HepG2 (cell line): ENCODE measurements around the gene CDH22. TPM values are rescaled to one million over a fixed set of nuclear protein-coding genes. Genes with fewer than 3 reads are reported as not detected.

Experiments used
- ATAC-seq: fragments of 200-7000 bp; cut with Tn5 transposase; 3 replicates; pipeline ENCODE4 v1.9.1; 2020; ENCODE audit warnings: mild to moderate bottlenecking, moderate library complexity
- BruUV-seq: library from RNA; stranded (reverse); fragments of 400-500 nt; replicated peaks from 2 replicates; lab custom pipeline; 2021; lab: Mats Ljungman, UMichigan
- CTCF ChIA-PET: fragments of 300-600 bp; formaldehyde crosslinking; extraction: SDS; loops from one replicate; lab custom pipeline; 2021; ENCODE audit warnings: low total read pairs, inconsistent platforms, low intra/inter-chr PET ratio; lab: Yijun Ruan, JAX
- POLR2A ChIA-PET: fragments of 350-600 bp; sonication (Branson Sonifier 250); formaldehyde crosslinking; loops from one replicate; lab custom pipeline; 2020; ENCODE audit warnings: antibody characterized with exemption, inconsistent platforms; lab: Yijun Ruan, JAX
- DNase-seq: peaks from one replicate; pipeline ENCODE4 v3.0.0-alpha.2; 2015; ENCODE audit warnings: low spot score
- FAIRE-seq: peaks from 3 replicates; lab custom pipeline; 2011; peaks lifted over from hg19 to GRCh38; lab: Jason Lieb, UNC
- H2AFZ ChIP-seq: one replicate; pipeline ENCODE4 v1.6.1; 2011; ENCODE audit warnings: low read length, inconsistent platforms
- H3K27ac ChIP-seq: fragments of 300-600 bp; 3 replicates; pipeline ENCODE4 v1.8.0; 2011; ENCODE audit warnings: mixed run types, mild to moderate bottlenecking, mixed read lengths, low read length, inconsistent platforms; ENCODE audit not compliant: insufficient read depth; ENCODE audit errors: extremely low read length
- H3K27me3 ChIP-seq, 2 experiments: fragments of 200-600 bp in 1 of 2; 2 replicates in 1 of 2; 3 replicates in 1 of 2; pipeline versions ENCODE4 v1.6.0 to v1.8.0; 2011; ENCODE audit warnings: low read length in 2 of 2, mild to moderate bottlenecking in 2 of 2, moderate library complexity in 2 of 2, inconsistent platforms in 1 of 2; ENCODE audit not compliant: insufficient read depth in 2 of 2, control insufficient read depth in 1 of 2
- H3K36me3 ChIP-seq, 2 experiments: fragments of 200-600 bp in 1 of 2; replicated peaks in 1 of 2; 2 replicates in 1 of 2; 3 replicates in 1 of 2; pipeline versions ENCODE4 v1.5.1 to v1.8.0; 2011; ENCODE audit warnings: low read length in 2 of 2, inconsistent platforms in 1 of 2; ENCODE audit not compliant: insufficient read depth in 2 of 2, control insufficient read depth in 1 of 2
- H3K4me1 ChIP-seq: 2 replicates; pipeline ENCODE4 v1.5.1; 2012; ENCODE audit warnings: low read length, inconsistent platforms; ENCODE audit not compliant: insufficient read depth
- H3K4me2 ChIP-seq: 2 replicates; pipeline ENCODE4 v1.6.0; 2011; ENCODE audit warnings: low read depth, low read length, inconsistent platforms
- H3K4me3 ChIP-seq, 3 experiments: fragments of 200-600 bp in 1 of 3; sonication (generic), shearing (Covaris generic) in 1 of 3; replicated peaks in 1 of 3; 2 replicates each; pipeline ENCODE4 v1.5.1; 2011 to 2016; ENCODE audit warnings: low read length in 3 of 3, inconsistent platforms in 2 of 3, low read depth in 2 of 3, mild to moderate bottlenecking in 2 of 3, control low read depth in 1 of 3, mixed read lengths in 1 of 3; ENCODE audit not compliant: insufficient read depth in 1 of 3
- H3K79me2 ChIP-seq: one replicate; pipeline ENCODE4 v1.6.1; 2011; ENCODE audit warnings: low read length, inconsistent platforms; ENCODE audit not compliant: insufficient read depth
- H3K9ac ChIP-seq: 2 replicates; pipeline ENCODE4 v1.6.0; 2011; ENCODE audit warnings: mild to moderate bottlenecking, low read depth, low read length, inconsistent platforms; ENCODE audit not compliant: insufficient read depth
- H3K9me3 ChIP-seq: 2 replicates; pipeline ENCODE4 v1.5.1; 2012; ENCODE audit warnings: mild to moderate bottlenecking, low read length
- H4K20me1 ChIP-seq: 2 replicates; pipeline ENCODE4 v1.6.0; 2011; ENCODE audit warnings: inconsistent platforms, mild to moderate bottlenecking, low read length, moderate library complexity; ENCODE audit not compliant: insufficient read depth
- ARHGAP35 ChIP-seq: sonication (generic); formaldehyde crosslinking; IDR thresholded peaks from 2 replicates; pipeline ENCODE4 v1.9.0; 2022; ENCODE audit warnings: mild to moderate bottlenecking, inconsistent platforms, moderate library complexity, missing genetic modification reagents, borderline replicate concordance
- ATAD3A ChIP-seq: sonication (generic); formaldehyde crosslinking; IDR thresholded peaks from 2 replicates; pipeline ENCODE4 v1.4.0; 2020; ENCODE audit warnings: missing genetic modification reagents
- CREB1 ChIP-seq, 2 experiments: fragments of 450-650 bp in 1 of 2; IDR thresholded peaks; 2 replicates each; pipeline ENCODE4 v1.6.1; 2016 to 2017; ENCODE audit warnings: control low read depth in 1 of 2, mild to moderate bottlenecking in 1 of 2, missing compliant biosample characterization in 1 of 2, missing genetic modification characterization in 1 of 2
- CTCF ChIP-seq: sonication (generic); formaldehyde crosslinking; IDR thresholded peaks from 2 replicates; pipeline ENCODE4 v1.5.0; 2020; ENCODE audit warnings: mild to moderate bottlenecking, missing genetic modification reagents, moderate library complexity
- ELF3 ChIP-seq: IDR thresholded peaks from 2 replicates; pipeline ENCODE4 v1.6.1; 2016; ENCODE audit warnings: missing genetic modification reagents, missing compliant biosample characterization
- GATAD2A ChIP-seq: IDR thresholded peaks from 2 replicates; pipeline ENCODE4 v1.6.1; 2016
- HMGA1 ChIP-seq: sonication (generic); formaldehyde crosslinking; conservative IDR thresholded peaks from 2 replicates; pipeline ENCODE4 v1.4.0; 2020; ENCODE audit warnings: missing genetic modification reagents
- MEF2D ChIP-seq: sonication (generic); formaldehyde crosslinking; IDR thresholded peaks from 2 replicates; pipeline ENCODE4 v1.5.1; 2020; ENCODE audit warnings: mild to moderate bottlenecking, missing genetic modification reagents
- MTA1 ChIP-seq: sonication (generic); formaldehyde crosslinking; IDR thresholded peaks from 2 replicates; pipeline ENCODE4 v1.4.0; 2020; ENCODE audit warnings: missing genetic modification reagents, mild to moderate bottlenecking, borderline replicate concordance
- PAF1 ChIP-seq: IDR thresholded peaks from 2 replicates; pipeline ENCODE4 v1.6.1; 2016; ENCODE audit warnings: missing genetic modification reagents, missing compliant biosample characterization
- PHF5A ChIP-seq: IDR thresholded peaks from one replicate; pipeline ENCODE4 v1.6.1; 2018; ENCODE audit warnings: low read depth, missing genetic modification reagents; ENCODE audit not compliant: unreplicated experiment
- POGZ ChIP-seq: sonication (generic); formaldehyde crosslinking; IDR thresholded peaks from 2 replicates; pipeline ENCODE4 v1.4.0; 2020; ENCODE audit warnings: mild to moderate bottlenecking, missing genetic modification reagents
- SNAPC2 ChIP-seq: sonication (generic); formaldehyde crosslinking; IDR thresholded peaks from 2 replicates; pipeline ENCODE4 v1.8.1; 2022; ENCODE audit warnings: mild to moderate bottlenecking, missing genetic modification reagents
- THAP11 ChIP-seq: IDR thresholded peaks from 2 replicates; pipeline ENCODE4 v1.6.1; 2016; ENCODE audit warnings: missing biosample characterization, missing genetic modification reagents
- TMF1 ChIP-seq: sonication (generic); formaldehyde crosslinking; IDR thresholded peaks from 2 replicates; pipeline ENCODE4 v1.8.1; 2022; ENCODE audit warnings: low read depth, missing genetic modification reagents
- TP53 ChIP-seq: sonication (generic); formaldehyde crosslinking; conservative IDR thresholded peaks from 2 replicates; pipeline ENCODE4 v1.4.0; 2020; ENCODE audit warnings: missing genetic modification reagents
- TRIM22 ChIP-seq: fragments of 450-650 bp; IDR thresholded peaks from 2 replicates; pipeline ENCODE4 v1.6.1; 2017
- WIZ ChIP-seq: sonication (generic); formaldehyde crosslinking; IDR thresholded peaks from 2 replicates; pipeline ENCODE4 v1.5.1; 2020; ENCODE audit warnings: mild to moderate bottlenecking, missing genetic modification reagents
- YY1 ChIP-seq: IDR thresholded peaks from 2 replicates; pipeline ENCODE4 v1.6.1; 2011; ENCODE audit warnings: low read length, low read depth, moderate library complexity, mild to moderate bottlenecking; ENCODE audit not compliant: insufficient read depth, insufficient replicate concordance
- ZNF256 ChIP-seq: sonication (generic); formaldehyde crosslinking; conservative IDR thresholded peaks from 2 replicates; pipeline ENCODE4 v1.4.0; 2020; ENCODE audit warnings: missing genetic modification reagents
- ZNF441 ChIP-seq: sonication (generic); formaldehyde crosslinking; IDR thresholded peaks from 2 replicates; pipeline ENCODE4 v1.7.0; 2021; ENCODE audit warnings: missing genetic modification reagents, borderline replicate concordance
- ZNF660 ChIP-seq: sonication (generic); formaldehyde crosslinking; IDR thresholded peaks from 2 replicates; pipeline ENCODE4 v1.5.1; 2020; ENCODE audit warnings: mild to moderate bottlenecking, low read depth, missing genetic modification reagents, borderline replicate concordance
- WGBS: methylation state at CpG from one replicate; pipeline ENCODE4 v1.1.6; 2017; ENCODE audit warnings: low lambda C conversion rate; 5-methylcytosine and 5-hydroxymethylcytosine counted together
- in situ Hi-C: cut with HindIII; loops from 2 replicates; pipeline ENCODE4 v1.10.0; 2017; ENCODE audit warnings: low pct_unique_long_range_greater_than_20kb; ENCODE audit not compliant: extremely low pct_ligation_motif_present
- intact Hi-C: fragments of 100-400 bp; cut with micrococcal nuclease; formaldehyde crosslinking; loops from one replicate; pipeline ENCODE4 v1.10.0; 2022; ENCODE audit not compliant: unreplicated experiment
- polyA plus RNA-seq, 8 experiments: library from polyadenylated mRNA; depleted of rRNA in 3 of 8; stranded (reverse) in 7 of 8; unstranded in 1 of 8; fragments of >200 nt; fragmentation: Illumina TruSeq in 4 of 8; extraction: Trizol in 4 of 8; gene quantifications; 2 replicates each; pipeline versions ENCODE4 v1.2.1 to v1.2.3, GENCODE V29; 2011 to 2016; ENCODE audit warnings: low read depth in 4 of 8, missing spikeins in 1 of 8, mixed read lengths in 1 of 8; ENCODE audit not compliant: insufficient read depth in 1 of 8
- total RNA-seq, 5 experiments: library from RNA; depleted of rRNA; stranded (reverse); fragments of >200 nt; fragmentation: Illumina TruSeq; extraction: Trizol; gene quantifications; 2 replicates each; pipeline ENCODE4 v1.2.3, GENCODE V29; 2016; ENCODE audit warnings: low read depth in 1 of 5

The CDH22 gene
- total and polyA plus RNA-seq, 2 of the 13 experiments (the other 11 are each of a cell fraction or from before 2014, with no cell fraction given): not detected

GRCh38 chr20:46174469-46175126 is 133.7 kb downstream of the CDH22 start:
- H4K20me1 ChIP-seq: no peaks in the 10 kb centered on the region; the same call in 1 of the 2 replicates
- H3K27me3 ChIP-seq: peaks cover 12 to 82% of the 10 kb centered on the region in 2 experiments; a peak in 4 of 5 replicates
- 47% methylated on average over 31 of the region's 77 CpGs for WGBS
- peak; percentile 57 for DNase-seq
- no peak overlapping the region for H2AFZ ChIP-seq
- in situ Hi-C loops: loop anchor here (10.0 kb wide), 1 partner anchor 150 kb away; the partner anchor contains the start of gene SLC12A5
- no peaks in the 10 kb centered on the region for H3K36me3 ChIP-seq
- H3K79me2 ChIP-seq: no peaks in the 10 kb centered on the region
- no peak overlapping the region for H3K27ac ChIP-seq
- H3K4me2 ChIP-seq: 0 out of 2 replicates have a peak overlapping the region, but pooled peaks have one; percentile 29
- no peak overlapping the region for H3K9ac ChIP-seq
- intact Hi-C loops: loop anchor here (1.0 kb wide), 1 partner anchor 42 kb away; no protein-coding TSS in a partner anchor
- no peaks in the 10 kb centered on the region for H3K4me1 ChIP-seq
- POLR2A ChIA-PET: no interaction called here
- BruUV-seq: no TSS peak
- no peaks in the 10 kb centered on the region for H3K9me3 ChIP-seq
- CTCF ChIA-PET: interaction anchor here (0.6 to 2.6 kb wide), 4 partner anchors 42 to 160 kb away, joined by 3 to 19 read pairs (median 8); no protein-coding TSS in a partner anchor
- FAIRE-seq: peak; percentile 53
- H3K4me3 ChIP-seq: no peak overlapping the region; a peak in 1 of 6 replicates
- peak; percentile 90 for ATAC-seq
- TF ChIP-seq MTA1 (CRISPR knock-in tag): no peak
- no peak for TF ChIP-seq POGZ (CRISPR knock-in tag)
- TF ChIP-seq TMF1: no peak
- TF ChIP-seq PAF1: no peak
- no peak for TF ChIP-seq SNAPC2 (CRISPR knock-in tag)
- no peak for TF ChIP-seq GATAD2A (CRISPR knock-in tag)
- TF ChIP-seq ATAD3A (CRISPR knock-in tag): no peak
- no peak for TF ChIP-seq MEF2D (CRISPR knock-in tag)
- no peak for TF ChIP-seq THAP11 (CRISPR knock-in tag)
- no peak for TF ChIP-seq TP53
- no peak for TF ChIP-seq ELF3 (CRISPR knock-in tag)
- TF ChIP-seq PHF5A: no peak
- no peak for TF ChIP-seq WIZ (CRISPR knock-in tag)
- no peak for TF ChIP-seq ZNF660 (CRISPR knock-in tag)
- TF ChIP-seq TRIM22: no peak
- 0 out of 2 replicates have a peak, but pooled peaks have one; percentile 19 for TF ChIP-seq ARHGAP35 (CRISPR knock-in tag)
- no peak for TF ChIP-seq ZNF441
- no peak for TF ChIP-seq ZNF256 (CRISPR knock-in tag)
- TF ChIP-seq HMGA1: no peak
- peak; percentile 87 for TF ChIP-seq CTCF (CRISPR knock-in tag)
- peak; percentile 13; the same call in 1 of the 2 replicates for TF ChIP-seq CREB1 (IDR thresholded peaks at IDR 0.05)
- TF ChIP-seq CREB1 (CRISPR knock-in tag; IDR thresholded peaks at IDR 0.05): no peak
- TF ChIP-seq YY1: peak; percentile 51
